NCI-H526 treated with DMSO at 0.1 percent for 48 hours (cell line): ENCODE data around the gene GRM6.

ENCODE experiments used
- DNase-seq: peaks from one replicate; lab custom pipeline; 2025; lab: John Stamatoyannopoulos, UW

Gene GRM6

GRCh38 chr5:178994580-178995340 lies at the start of gene GRM6:
GRM6 (minus strand) TSS chr5:178995320; CDS start chr5:178994944, 376 bp downstream.
- no peak for DNase-seq

- DNase-seq: no peak
Observed at GRCh38 chr5:179044765-179045164, 49.6 kb upstream of the GRM6 start.

- no peak for DNase-seq
Observed at GRCh38 chr5:179033004-179033580, 38.0 kb upstream of the GRM6 start.

- peak; percentile 67 for DNase-seq
Observed at GRCh38 chr5:179023528-179024189, 28.5 kb upstream of the GRM6 start, which contains the start of gene ZNF879. ZNF879 (plus strand) TSS chr5:179023804; CDS start chr5:179025005, 1,201 bp downstream.

- DNase-seq: no peak
Observed at GRCh38 chr5:179008667-179009066, 13.5 kb upstream of the GRM6 start.

- no peak for DNase-seq
Observed at GRCh38 chr5:179006564-179006963, 11.4 kb upstream of the GRM6 start.

- DNase-seq: no peak
Observed at GRCh38 chr5:178998441-178998840, 3.3 kb upstream of the GRM6 start.

- DNase-seq: no peak
Observed at GRCh38 chr5:178997191-178997590, 2.1 kb upstream of the GRM6 start.

- no peak for DNase-seq
Observed at GRCh38 chr5:178996156-178996555, 1.0 kb upstream of the GRM6 start.

GRCh38 chr5:178995341-178995690 lies 196 bp upstream of the GRM6 start:
- no peak for DNase-seq

- no peak for DNase-seq
Observed at GRCh38 chr5:178993955-178994579, 1.1 kb downstream of the GRM6 start.

- no peak for DNase-seq
Observed at GRCh38 chr5:178993236-178993765, 1.8 kb downstream of the GRM6 start.

GRCh38 chr5:178992291-178992895 lies 2.7 kb downstream of the GRM6 start:
- DNase-seq: no peak

- no peak for DNase-seq
Observed at GRCh38 chr5:178991190-178992145, 3.7 kb downstream of the GRM6 start.

GRCh38 chr5:178990491-178990890 lies 4.6 kb downstream of the GRM6 start:
- DNase-seq: no peak

- no peak for DNase-seq
Observed at GRCh38 chr5:178989311-178989710, 5.8 kb downstream of the GRM6 start.

GRCh38 chr5:178988436-178989220 lies 6.5 kb downstream of the GRM6 start:
- no peak for DNase-seq

GRCh38 chr5:178986326-178986960 lies 8.7 kb downstream of the GRM6 start:
- no peak for DNase-seq
